HG03439 (cell line): ENCODE results near the gene DNAH9.

Experiments used
- ATAC-seq: cut with Tn5 transposase; IDR thresholded peaks from one replicate; pipeline ENCODE4 v1.9.1; 2021; ENCODE audit warnings: mild to moderate bottlenecking, moderate library complexity; ENCODE audit not compliant: unreplicated experiment

The DNAH9 gene

GRCh38 chr17:11598274-11599221 is at the start of gene DNAH9:
TSS of gene DNAH9 (plus strand) at chr17:11598470. CDS start at chr17:11598499, 29 bp downstream.
- ATAC-seq: no peak

GRCh38 chr17:11550431-11550830 is 47.8 kb upstream of the DNAH9 start:
- ATAC-seq: no peak

GRCh38 chr17:11551442-11551841 is 46.8 kb upstream of the DNAH9 start:
- no peak for ATAC-seq

- no peak for ATAC-seq
Observed at GRCh38 chr17:11553135-11553534, 45.1 kb upstream of the DNAH9 start.

GRCh38 chr17:11554042-11554441 is 44.2 kb upstream of the DNAH9 start:
- ATAC-seq: no peak

- no peak for ATAC-seq
Observed at GRCh38 chr17:11554542-11554941, 43.7 kb upstream of the DNAH9 start.

GRCh38 chr17:11555530-11555929 is 42.7 kb upstream of the DNAH9 start:
- no peak for ATAC-seq

- ATAC-seq: no peak
Observed at GRCh38 chr17:11557727-11558452, 40.4 kb upstream of the DNAH9 start.

GRCh38 chr17:11558681-11559234 is 39.5 kb upstream of the DNAH9 start:
- ATAC-seq: no peak

GRCh38 chr17:11559601-11560000 is 38.7 kb upstream of the DNAH9 start:
- ATAC-seq: no peak

GRCh38 chr17:11561281-11561680 is 37.0 kb upstream of the DNAH9 start:
- ATAC-seq: no peak

GRCh38 chr17:11561702-11562101 is 36.6 kb upstream of the DNAH9 start:
- ATAC-seq: no peak

- no peak for ATAC-seq
Observed at GRCh38 chr17:11564589-11565380, 33.5 kb upstream of the DNAH9 start.

GRCh38 chr17:11565591-11565990 is 32.7 kb upstream of the DNAH9 start:
- no peak for ATAC-seq

- ATAC-seq: no peak
Observed at GRCh38 chr17:11578998-11579397, 19.3 kb upstream of the DNAH9 start.

- ATAC-seq: no peak
Observed at GRCh38 chr17:11580677-11581076, 17.6 kb upstream of the DNAH9 start.

- ATAC-seq: no peak
Observed at GRCh38 chr17:11582217-11582616, 16.1 kb upstream of the DNAH9 start.

GRCh38 chr17:11583306-11583992 is 14.8 kb upstream of the DNAH9 start:
- no peak for ATAC-seq

- ATAC-seq: no peak
Observed at GRCh38 chr17:11589716-11590115, 8.6 kb upstream of the DNAH9 start.

GRCh38 chr17:11601661-11602060 is 3.4 kb downstream of the DNAH9 start:
- no peak for ATAC-seq
